ENCODE results near the gene LYZL2.

DNA sequence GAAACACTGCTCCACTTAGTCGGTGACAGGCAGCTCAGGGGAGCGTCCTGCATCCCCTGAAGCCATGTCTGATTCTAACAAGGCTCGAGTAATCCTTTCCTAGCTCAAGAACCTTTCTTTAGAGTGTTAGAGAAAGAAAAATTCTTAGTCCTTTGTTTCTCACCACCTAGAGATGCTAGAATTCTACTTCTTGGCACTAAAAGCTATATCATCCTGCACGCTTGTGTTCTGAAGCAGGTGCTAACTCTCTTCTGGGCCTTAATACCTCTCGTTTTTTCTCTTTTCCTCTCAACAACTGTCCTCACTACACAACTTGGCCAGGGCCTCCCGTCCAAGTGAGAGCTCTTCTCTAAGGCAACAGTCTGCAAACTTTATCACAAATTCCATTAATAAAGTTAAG lies at the start of gene LYZL2:
- TF ChIP-seq, protein P1, sequence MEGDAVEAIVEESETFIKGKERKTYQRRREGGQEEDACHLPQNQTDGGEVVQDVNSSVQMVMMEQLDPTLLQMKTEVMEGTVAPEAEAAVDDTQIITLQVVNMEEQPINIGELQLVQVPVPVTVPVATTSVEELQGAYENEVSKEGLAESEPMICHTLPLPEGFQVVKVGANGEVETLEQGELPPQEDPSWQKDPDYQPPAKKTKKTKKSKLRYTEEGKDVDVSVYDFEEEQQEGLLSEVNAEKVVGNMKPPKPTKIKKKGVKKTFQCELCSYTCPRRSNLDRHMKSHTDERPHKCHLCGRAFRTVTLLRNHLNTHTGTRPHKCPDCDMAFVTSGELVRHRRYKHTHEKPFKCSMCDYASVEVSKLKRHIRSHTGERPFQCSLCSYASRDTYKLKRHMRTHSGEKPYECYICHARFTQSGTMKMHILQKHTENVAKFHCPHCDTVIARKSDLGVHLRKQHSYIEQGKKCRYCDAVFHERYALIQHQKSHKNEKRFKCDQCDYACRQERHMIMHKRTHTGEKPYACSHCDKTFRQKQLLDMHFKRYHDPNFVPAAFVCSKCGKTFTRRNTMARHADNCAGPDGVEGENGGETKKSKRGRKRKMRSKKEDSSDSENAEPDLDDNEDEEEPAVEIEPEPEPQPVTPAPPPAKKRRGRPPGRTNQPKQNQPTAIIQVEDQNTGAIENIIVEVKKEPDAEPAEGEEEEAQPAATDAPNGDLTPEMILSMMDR (IDR thresholded peaks at IDR 0.05) = no peak
- no peak for TF ChIP-seq POLR2A (IDR thresholded peaks at IDR 0.05)
- TF ChIP-seq EP300 (IDR thresholded peaks at IDR 0.05) = no peak

Data from sigmoid colon (tissue), 4 donors.